Right lung (tissue), 5 donors: ENCODE measurements around the gene TTC7B. TPM values are rescaled to one million over a fixed set of nuclear protein-coding genes. Genes with fewer than 3 reads are reported as not detected.
A peak's percentile ranks its signal among the peaks of the same experiment; 100 is the strongest.

Source experiments
- DNase-seq, 2 donors: peaks; one replicate each; pipeline ENCODE4 v3.0.0-alpha.2; 2013
- polyA plus RNA-seq, 5 donors: library from polyadenylated mRNA; unstranded; fragments of 120-200 nt; gene quantifications; one replicate each; pipeline versions ENCODE4 v1.2.1 to v1.2.3, GENCODE V29; 2013; ENCODE audit warnings: inconsistent platforms in 1 of 5, low replicate concordance in 1 of 5; ENCODE audit not compliant: insufficient read length in 5 of 5, insufficient read depth in 1 of 5

Gene TTC7B
- polyA plus RNA-seq, 5 donors, result 32.7 to 45.8 (median 41.7) TPM

DNA sequence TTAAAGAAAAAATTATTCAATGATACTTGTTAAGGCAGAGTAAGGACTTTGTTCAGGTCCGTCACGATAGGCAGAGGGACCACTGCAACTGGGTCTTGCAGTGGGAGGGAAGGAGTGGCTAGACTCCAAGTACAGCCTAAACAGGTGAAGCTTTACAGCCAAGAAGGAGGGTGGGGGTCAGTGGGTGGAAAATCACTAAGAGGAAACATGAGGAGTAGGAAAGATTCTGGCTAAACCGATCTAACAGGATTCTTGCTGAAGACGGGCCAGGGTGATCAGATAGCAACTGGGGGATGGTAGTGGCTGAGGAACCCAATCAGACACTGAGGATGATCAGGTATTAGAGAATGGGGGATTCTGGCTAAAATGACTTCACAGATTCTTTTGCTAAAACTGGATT, 100.2 kb downstream of the TTC7B start:
- DNase-seq, result no peak

DNA sequence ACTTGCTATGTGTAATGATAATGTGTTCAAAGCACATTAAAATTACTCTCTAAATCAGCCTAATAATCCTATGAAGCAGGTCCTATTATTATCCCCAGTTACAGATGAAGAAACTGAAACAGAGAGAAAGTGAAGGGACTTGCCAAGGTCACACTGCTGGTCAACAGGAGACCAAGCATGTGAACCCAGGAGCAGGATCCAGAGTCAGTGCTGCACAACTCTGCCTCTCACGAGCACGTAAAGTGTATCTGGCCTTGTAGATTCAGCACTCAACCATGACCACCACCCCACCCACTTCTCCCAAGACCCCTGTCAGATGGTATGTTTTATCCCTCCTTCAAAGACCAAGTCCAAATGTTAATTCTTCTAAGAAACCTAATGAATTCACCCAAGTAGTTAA, 100.7 kb downstream of the TTC7B start:
- DNase-seq, result no peak

DNA sequence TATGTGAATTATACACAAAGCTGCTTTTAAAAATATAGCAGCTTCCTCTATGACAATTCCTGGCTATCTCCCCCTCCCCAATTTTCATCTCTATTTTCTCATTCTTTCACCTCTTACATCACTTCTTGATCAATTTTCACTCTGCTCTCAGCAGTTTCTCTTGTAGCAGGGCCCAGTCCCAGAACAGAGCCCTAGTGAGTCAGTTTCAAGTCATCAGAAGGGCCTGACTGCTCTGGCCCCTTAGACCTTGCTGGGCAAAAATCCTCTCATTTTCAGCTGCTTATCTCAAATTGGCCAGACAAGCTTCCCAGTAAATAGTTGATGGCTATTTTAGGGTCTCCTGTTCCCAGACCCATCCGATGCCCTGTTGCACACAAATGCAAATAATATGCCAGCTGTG, 101.4 kb downstream of the TTC7B start:
- no peak for DNase-seq

DNA sequence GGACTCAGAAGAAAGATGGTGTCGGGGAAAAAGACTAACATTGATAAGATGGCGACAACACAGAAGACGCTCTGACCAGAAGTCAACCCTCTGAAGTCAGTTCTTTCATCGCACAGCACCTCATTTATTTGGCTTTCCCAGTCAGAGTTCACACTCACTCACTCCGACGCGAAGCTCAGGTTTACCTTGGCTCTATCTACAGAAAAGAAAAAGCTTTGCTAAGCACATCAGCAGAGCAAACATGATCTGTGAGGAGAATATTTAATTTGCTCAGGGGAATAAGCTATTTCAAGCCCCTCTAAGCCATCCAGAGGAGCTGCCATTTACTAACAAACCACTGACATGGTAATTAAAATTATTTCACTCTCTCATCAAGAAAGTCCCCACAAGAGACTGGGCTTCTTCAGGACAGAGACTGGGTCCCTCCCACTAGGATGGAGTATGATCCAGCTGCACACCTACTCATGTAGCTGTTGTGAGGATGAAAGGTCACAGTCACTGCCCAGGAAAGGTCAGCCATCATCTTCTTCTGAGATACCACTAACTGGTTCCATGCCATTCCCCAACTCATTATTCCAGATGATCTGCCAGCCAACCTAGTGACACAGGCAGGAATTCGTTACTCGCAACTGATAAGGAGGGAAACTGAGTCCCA, 111.4 kb downstream of the TTC7B start:
- no peak for DNase-seq

DNA sequence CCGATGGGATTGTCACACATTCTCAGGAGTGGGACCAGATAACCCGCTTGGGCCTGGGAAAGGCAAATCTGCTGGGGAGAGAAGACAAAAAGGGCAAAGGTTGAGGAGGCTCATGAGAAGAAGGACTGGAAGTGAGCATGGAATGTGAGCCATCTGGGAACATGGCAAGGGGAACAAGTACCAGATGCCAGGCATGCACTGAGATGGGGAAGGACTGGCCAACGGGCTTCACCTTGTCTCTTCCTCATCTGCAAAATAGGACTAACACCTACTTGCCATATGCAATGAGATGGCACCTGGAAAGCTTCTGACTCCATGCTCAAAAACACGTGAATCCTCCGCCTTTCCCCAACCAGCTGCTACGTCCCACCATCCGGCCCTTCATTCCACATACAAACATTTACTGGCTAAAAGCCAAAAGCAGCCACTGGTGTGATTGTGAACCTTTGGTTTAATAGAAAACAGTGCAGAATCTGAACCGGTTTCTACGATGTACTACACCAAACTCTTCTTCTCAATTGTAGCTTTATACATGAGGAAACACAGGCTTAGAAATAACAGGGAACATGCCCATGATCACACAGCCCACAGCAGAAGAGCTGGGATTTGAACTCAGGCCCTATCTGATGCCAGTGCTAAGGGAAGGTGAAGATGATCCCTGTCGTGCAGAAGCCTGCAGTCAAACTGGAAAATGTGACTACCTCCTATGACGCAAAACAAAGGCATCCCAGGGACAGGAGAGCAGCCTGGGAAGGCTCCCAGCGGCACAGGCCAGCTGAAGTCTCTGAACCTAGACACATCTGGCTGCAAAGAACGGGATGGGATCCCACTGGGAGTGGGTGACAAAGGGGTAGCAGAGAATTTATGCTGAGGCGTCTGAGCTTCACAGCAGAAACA, 112.1 kb downstream of the TTC7B start:
- no peak for DNase-seq

DNA sequence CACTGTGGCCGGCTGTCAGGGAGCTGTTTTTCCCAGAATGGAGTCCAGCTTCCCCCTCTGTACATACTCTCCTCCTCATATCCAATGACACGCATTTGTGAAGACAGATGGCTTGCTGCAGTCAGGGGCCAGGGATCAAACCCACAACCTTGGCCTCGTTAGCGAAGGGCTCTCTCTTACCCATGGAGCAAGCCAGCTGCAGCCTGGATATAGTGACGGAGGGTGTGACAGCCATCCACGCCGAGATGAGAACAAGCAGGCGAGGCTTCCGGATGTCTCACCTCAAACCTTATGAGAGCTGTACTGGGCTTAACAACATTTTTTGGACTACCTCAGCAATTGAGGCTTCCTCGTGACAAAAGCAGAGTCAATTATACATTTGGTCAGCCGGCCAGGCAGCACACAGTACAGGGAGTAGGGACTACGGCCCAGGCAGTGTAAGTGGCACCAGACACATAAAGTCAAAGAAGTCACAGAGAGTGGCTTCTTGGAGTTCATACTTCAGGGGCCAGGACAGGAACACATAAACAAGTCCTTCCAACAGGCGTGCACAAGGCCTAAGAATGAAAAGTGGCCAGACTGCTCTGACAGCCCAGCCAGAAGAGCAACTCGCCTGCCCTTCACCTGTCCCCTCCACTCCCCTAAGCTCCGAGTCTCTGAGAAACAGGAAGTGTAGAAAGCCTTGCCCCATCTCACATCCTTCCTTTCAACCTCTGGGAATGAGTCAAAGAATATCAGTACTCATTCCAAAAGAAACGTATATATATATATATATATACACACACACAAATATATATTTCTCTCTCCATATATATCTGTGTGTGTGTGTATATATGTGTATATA, 115.1 kb downstream of the TTC7B start:
- DNase-seq, result no peak

DNA sequence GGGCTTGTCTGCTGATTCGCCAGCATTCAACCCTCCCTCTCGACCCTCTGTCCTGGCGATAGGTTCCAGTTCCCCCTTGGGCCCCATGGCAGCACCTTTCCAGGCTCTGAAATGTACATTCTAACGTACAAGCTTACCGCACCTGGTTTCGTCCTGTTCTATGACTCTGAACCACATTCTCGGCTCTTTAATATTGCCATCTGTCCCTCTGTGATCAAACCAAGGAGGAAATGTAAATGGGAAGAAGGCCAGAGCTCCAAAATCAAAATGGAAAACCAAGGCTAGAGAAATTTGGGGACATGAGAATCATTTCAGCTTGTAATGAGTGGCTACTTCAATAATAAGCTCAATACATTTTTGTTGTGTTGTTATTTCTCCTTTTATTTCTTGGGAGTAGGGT, 117.2 kb downstream of the TTC7B start:
- DNase-seq, result no peak

DNA sequence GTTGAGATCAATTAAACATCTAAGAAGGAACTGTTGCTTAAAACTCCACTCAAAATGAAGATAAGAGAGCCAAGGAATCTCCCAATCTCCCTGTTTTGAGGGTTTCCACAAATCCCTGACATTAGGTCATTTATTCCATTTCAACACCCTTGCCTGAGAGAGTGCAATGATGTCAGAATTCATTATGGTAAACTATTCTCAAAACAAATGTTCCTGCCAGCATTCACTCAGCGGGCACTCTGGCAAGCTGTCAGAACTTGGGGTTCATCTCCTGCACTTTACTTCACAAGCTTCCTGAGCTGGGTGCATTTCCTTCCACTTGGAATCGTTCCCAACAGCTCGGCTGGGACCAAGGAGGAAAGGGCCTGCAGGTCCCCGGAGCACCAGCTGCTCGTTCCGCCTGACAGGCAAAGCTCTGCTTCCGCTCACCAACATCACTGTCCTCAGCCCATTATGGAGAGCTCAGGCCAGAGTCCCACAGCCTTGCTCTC, 117.8 kb downstream of the TTC7B start:
- peak; percentile 65 to 71 for DNase-seq

DNA sequence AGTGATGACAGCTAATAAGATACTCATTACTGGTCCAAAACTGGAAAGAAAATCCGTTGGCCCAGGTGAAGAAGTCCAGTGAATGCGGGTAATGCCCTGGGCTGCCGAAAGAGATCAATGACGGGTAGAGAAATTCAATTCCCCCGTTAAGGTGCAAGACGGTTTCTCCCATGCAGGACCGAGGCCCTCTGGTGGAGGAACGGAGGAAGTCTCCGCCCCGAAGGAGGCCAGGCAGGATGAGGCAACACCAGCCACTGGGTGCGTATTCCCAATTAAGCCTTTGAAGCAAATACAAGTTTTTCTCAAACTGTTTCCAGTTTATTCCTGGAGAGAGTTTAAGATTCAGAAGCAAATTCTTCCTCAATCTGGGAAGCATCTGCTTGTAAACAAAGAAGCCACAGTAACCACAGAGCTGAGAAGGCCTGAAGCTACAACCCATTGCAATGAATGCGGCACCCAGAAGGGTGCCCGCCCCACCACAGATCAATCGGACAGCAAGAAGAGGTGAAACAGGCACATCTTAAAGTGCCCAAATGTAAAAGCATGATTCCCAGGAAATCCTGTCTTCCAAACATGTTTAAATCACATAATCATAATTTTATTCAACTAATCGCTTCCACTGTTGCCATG, 118.5 kb downstream of the TTC7B start:
- DNase-seq, result peak; percentile 73 to 81

DNA sequence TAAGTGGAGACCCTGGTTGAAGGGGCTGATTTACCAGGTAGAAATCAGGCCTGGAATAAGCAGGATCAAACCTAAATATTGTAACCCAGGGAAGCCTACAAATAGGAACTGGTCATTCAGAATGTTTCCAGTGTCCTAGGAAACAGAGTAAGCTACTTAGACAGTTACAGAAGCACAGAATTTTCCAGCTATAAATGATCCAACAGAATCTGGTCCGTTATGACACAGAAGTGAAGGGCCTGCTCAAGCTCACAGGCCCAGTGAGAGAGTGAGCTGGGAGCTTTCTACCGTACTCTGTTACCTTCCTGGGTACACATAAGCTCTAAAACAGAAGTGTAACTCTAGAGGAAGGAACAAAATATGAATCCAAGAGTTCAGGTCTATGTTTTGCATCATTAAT, 119.1 kb downstream of the TTC7B start:
- no peak for DNase-seq

DNA sequence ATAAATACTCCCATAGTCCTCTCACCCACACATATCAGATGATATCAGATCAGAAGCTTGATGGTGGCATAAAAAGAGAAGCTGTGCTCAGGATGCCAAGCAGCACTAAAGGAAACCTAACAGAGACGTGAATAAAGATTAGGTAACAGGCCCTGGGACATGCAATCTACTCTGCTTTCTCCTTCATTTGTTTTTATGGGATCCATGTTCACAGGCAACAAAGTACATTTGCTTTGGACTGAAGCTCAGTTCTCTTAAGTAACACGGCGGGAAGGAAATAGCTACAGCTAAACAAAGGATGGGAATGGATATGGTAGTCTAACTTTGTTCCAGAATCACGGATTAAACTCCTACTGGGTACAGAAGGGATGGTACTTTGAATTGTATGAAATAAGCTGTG, 119.5 kb downstream of the TTC7B start:
- no peak for DNase-seq

DNA sequence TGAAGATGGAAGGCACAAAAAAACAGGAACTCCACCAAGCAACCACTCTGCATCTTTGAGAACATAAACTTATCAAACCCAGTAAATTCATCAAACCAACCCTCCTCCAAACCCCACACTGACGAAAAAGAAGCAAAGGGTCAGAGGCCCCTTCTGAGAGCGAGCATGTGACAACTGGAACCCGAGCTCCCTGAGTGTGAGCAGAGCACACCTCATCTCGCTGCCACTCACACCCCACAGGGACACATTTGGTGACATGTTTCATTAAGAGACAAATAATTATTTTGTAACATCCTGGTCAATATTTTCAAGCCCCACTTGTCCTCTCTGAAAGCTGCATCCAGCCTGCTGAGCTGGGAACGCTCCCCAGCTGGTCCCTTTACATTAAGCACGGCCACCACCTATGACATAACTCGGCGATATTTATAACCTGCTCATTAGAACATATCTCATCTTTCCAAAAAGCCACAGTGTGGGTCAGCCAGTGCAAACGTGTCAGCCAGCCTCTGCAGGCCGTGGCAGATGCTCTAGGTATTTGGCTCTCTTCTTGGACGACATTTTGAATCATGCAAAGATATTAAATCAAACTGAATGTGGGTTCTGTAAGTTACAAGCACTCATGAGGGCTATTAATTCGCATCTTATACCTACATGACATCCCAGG, 120.1 kb downstream of the TTC7B start:
- DNase-seq, result no peak

DNA sequence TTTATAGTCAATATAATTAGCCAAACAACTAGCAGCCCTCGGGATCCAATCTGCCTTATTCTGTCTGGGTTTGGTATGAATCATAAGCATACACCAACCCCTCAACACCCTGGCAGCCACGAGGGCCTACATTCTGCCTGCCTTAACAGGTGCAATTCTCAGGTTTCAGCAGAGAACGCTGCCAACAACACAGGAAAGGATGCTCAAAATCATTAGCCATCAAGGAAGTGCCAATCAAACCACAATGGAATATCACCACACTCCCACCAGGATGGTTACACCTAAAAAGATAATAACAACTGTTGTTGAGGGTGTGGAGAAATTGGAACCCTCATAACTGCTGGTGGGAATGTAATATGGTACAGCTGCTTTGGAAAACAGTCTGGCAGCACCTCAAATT, 122.8 kb downstream of the TTC7B start:
- DNase-seq, result no peak

DNA sequence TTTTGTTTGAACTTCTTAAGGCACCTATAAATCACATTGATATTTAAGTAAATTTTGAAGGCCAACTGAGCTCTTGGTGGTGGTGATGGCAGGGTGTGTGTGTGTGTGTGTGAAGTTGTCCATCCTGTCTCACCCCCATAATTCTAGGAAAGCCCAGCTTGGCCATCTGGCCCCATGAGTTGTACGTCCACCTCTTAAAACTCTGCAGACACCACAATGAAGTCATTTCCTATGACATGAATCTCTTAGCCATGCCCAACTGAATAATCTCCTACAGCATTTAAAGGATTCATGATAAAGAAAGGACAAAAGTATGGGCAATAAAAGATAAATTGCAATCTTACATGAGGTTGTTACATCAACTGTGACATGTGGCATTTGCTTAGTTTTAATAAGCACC, 123.4 kb downstream of the TTC7B start:
- DNase-seq, result no peak

DNA sequence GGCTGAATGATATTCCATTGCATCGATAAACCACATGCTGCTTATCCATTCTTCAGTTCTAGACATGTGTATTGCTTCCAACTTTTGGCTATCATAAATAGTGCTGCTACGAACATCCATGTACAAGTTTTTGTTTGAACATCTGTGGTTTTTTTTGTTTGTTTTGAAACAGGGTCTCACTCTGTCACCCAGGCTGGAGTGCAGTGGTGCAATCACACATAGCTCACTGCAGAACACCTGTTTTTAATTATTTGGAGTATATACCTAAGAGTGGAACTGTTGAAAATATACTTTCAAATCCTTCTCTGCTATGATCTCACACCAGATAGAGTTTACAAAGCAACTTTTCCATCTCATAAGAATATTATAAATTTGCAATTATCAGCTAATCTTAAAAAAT, 124.2 kb downstream of the TTC7B start:
- DNase-seq, result no peak

DNA sequence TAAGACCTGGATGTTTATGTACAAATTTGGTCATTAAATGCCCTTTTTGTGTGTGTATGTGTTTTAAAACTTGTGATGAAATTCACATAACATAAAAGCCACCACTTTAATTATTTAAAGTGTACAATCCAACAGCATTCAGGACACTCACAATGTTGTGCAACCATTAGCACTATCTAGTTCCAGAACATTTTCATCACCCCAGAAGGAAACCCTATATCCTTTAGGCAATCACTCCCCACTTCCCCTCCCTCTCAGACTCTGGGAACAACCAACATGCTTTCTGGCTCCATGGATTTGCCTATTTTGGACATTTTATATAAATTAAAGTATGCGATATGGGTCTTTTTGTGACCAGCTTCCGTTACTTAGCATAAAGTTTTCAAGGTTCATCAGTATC, 124.6 kb downstream of the TTC7B start:
- no peak for DNase-seq

DNA sequence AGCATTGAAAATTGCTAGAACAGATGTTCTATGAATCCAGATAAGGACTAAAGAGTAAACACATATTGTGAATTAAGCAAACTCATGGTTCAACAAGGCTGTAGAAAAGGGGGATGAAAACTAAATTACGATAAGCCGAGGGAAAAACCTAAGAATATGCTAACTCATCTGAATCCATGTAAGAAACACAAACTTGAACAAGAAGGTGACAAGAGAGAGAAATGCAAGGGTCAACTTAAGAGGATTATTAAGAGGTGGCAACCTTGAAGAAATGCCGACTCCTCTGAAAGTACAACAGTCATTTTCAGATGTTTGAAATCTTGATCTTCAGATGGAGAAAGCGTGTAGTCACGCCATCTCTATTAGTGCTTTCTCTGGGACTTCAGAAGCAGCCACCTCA, 128.6 kb downstream of the TTC7B start:
- DNase-seq, result no peak

DNA sequence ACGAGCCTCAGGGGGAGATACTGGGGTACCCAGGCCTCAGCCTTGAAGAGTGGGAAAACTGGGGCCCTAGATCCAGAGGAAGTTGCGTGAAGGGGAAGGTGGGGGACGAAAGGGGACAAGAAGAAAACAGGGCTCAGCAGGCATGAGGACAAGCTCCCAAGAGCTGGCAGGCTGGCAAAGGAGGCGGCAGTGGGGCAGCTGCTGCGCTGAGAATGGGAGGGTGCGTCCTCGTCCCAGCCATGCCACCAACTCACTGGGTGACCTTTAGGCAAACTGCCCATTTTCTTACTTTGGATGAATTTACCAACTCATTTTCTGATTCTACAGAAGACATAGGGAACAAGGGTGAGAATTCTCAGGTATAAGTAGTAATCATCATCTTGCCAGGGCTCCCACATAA, 133.6 kb downstream of the TTC7B start:
- no peak for DNase-seq

DNA sequence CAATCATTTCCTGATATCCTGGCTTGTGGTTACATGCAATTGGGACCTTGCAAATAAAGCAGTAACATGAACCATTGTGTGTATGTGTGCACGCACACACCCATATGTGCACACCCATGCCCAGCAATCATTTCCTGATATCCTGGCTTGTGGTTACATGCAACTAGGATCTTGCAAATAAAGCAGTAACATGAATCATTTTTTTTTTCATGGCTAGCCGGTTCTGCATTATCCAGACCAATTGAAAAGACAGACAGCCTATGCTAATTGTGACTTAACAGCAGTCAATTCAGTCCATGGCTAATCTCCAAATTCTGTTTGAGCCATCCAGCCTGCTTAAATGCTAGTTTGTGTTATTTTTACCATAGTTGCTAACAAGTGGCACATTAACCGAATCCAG, 134.3 kb downstream of the TTC7B start:
- no peak for DNase-seq

DNA sequence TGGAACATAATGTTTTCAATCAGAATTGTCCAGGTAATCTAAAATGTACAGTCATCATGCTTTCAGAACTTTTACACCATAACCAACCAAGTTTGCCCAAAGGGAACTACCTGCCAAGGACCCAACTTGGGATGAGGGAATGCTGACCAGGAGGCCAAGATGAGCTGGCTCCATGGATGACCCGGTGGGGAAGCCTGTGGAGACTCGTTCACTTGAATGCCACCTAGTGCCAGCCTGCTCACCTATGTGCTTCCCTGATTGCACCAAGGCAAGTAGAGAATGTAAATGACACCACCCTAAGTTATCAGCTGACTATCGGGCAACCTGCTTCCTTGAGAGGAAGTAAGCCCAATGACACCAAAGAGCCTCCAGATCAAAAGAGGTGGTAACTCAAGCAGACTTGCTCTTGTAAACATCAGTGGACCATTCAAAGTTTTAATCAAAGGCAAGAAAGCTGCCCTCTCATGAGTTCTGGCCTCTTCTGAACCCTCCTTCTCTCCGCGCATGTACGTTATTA, 137.3 kb downstream of the TTC7B start:
- no peak for DNase-seq

DNA sequence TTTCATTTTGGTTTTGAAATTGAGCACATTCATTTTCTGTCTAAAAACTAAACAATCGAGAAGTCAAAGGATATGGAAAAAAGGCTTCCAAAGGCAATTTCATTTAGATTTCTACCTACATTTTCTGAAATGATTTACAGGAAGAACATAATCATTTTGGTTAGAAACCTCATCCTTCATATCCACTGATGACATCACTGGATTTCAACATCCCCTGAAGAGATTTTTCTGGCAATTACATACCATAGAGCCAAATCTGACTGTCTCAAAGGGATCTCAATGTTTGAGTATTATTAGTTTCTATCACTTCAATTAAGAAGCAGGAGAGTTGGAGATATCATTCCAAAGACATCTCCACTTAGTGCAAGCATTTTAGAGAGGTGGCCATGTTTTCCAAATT, 137.8 kb downstream of the TTC7B start:
- no peak for DNase-seq
